ENCODE data around the gene CARD19. TPM values are rescaled to one million over a fixed set of nuclear protein-coding genes. Genes with fewer than 3 reads are reported as not detected.

CARD19 gene
- total and polyA plus RNA-seq, 9 of the 15 experiments (the other 6 are each of a cell fraction or from before 2014, with no cell fraction given) = 0.90 to 34.9 (median 14.6) TPM

- no peak for TF ChIP-seq CEBPZ (IDR thresholded peaks at IDR 0.05; ENCODE audit: borderline replicate concordance, low read depth, low read length)
- no peak for TF ChIP-seq EP300 (IDR thresholded peaks at IDR 0.05; ENCODE audit: low read length)
- no peak for TF ChIP-seq ZBTB26 (CRISPR knock-in tag; IDR thresholded peaks at IDR 0.05)
- no peak for TF ChIP-seq XRCC3 (IDR thresholded peaks at IDR 0.05)
- no peak for TF ChIP-seq MCM5 (IDR thresholded peaks at IDR 0.05; ENCODE audit: low read depth)
- TF ChIP-seq FOXP4 (CRISPR knock-in tag; IDR thresholded peaks at IDR 0.05; ENCODE audit: borderline replicate concordance) = no peak
- TF ChIP-seq HDAC2 (IDR thresholded peaks at IDR 0.05) = no peak
Observed at GRCh38 chr9:93128715-93129224, 32.8 kb downstream of the CARD19 start (continued).

Measured in K562 (cell line).